GM19099 (cell line): ENCODE measurements around the gene PERCC1.

Source experiments
- POLR2A ChIP-seq: IDR thresholded peaks from 3 replicates; pipeline ENCODE4 v1.6.1; 2011; ENCODE audit warnings: low read depth; ENCODE audit not compliant: insufficient read length; ENCODE audit errors: extremely low read depth

PERCC1 gene

GRCh38 chr16:1437606-1438005 is 6.7 kb downstream of the PERCC1 start:
- TF ChIP-seq POLR2A = no peak

DNA sequence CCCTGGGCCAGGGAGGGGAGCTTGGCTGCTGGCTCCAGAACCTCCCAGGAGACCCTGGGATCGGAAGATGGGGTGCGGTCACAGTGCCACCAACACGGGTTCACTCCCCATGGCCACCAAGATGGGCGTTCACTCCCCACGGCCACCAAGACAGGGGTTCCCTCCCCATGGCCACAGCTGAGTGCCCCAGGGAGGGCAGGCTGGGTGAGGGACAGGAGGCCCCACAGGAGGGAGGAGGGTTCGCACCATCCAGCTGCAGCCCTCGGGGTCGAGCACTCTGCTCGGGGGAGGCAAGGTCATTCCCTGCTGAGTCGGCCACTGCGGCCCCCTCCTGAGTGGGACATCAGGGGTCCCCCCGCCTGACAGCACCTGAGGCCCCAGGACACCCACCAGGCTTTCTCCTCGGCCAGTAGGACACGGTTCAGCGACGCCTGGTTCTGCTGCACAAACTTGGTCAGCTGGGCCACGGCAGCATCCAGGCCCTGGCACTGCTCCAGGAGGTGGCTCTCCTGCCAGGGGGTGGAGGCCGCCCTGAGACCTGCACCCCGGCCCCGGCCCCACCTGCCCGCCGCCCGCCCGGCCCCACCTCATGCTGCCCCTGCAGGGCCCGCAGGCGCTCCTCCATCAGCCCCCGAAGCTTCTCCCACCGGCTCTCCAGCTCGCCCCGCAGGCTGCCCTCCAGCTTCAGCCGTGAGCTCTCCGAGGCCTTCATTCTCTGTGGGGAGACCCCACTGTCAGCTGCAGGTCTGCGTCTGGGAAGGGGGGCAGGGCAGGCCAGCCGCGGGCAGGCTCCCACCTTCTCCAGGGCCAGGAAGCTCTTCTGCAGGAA is 7.6 kb downstream of the PERCC1 start:
- TF ChIP-seq POLR2A = no peak

- no peak for TF ChIP-seq POLR2A
Measured at GRCh38 chr16:1439058-1439698, 8.3 kb downstream of the PERCC1 start.

DNA sequence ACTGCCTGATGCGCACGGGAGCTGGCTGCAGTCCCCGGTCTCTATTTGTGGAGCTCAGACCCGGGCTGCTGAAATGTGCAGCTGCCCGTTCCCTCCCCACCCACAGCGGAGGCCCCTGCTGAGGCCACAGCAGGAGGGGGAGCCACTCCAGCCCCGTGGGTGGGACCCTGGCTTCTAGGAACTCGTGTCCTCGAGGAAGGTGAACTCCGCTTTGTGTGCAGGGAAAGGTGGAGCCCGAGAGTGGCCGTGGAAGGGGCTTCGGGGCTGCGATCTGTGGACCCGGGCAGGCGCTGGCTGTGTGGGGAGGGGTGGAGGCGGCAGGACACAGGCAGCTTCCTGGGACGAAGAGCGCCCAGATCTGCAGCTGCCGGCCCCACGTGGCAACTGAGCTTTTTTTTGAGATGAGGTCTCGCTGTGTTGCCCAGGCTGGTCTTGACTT is 10.5 kb downstream of the PERCC1 start:
- TF ChIP-seq POLR2A = no peak

DNA sequence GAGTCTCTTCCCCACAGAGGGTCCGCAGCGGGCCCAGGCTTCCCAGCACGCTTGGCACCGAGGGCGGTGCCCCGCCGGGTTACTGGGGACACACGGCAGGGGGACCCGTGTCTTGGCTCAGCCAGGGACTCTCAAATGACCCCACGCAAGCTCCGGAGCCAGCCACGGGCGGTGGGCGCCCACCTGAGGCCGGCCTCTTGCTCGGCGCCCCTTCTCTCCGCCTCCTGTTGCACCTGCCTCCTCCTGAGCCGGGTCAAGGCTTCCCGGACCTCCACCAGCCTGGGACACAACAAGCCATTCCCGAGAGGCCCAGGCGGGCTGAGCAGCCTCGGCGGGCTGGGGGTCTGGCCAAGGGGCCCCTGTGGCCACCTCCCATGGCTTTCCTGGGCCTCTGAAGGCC is 11.8 kb downstream of the PERCC1 start:
- no peak for TF ChIP-seq POLR2A

DNA sequence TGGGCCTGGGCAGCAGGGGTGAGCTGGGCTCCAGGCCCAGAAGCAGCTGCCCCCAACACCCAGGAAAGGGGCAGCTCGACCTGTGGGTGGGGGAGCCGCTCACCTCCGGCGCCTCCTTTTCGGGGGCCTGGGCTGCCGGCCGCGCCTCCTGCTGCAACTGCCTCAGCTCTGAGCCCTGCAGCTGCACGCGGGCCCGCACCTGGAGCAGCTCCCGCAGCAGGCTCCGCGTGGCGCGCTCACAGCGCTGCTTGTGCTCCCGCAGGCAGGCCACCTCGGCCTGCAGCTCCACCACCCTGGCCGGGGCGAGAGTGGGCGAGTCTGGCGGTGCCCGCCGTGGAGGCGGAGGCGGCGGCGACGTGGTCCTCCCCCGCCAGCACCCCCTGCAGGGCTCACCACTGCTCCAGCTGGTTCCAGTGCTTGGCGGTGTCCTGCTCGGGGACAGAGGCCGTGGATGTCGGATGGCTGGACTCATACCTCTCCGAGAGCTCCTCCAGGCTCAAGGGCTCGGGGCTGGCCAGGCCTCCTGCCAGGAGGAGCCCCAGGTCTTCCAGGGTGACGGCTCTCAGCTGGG is 12.6 kb downstream of the PERCC1 start:
- TF ChIP-seq POLR2A = no peak

- TF ChIP-seq POLR2A = no peak
Measured at GRCh38 chr16:1443980-1444729, 13.3 kb downstream of the PERCC1 start, which contains the start of gene CCDC154. TSS of gene CCDC154 (minus strand) at chr16:1444556. CDS start at chr16:1444322, 234 bp downstream.

- no peak for TF ChIP-seq POLR2A
Measured at GRCh38 chr16:1444730-1445517, 14.0 kb downstream of the PERCC1 start.

GRCh38 chr16:1445518-1446203 is 14.8 kb downstream of the PERCC1 start:
- TF ChIP-seq POLR2A = no peak

DNA sequence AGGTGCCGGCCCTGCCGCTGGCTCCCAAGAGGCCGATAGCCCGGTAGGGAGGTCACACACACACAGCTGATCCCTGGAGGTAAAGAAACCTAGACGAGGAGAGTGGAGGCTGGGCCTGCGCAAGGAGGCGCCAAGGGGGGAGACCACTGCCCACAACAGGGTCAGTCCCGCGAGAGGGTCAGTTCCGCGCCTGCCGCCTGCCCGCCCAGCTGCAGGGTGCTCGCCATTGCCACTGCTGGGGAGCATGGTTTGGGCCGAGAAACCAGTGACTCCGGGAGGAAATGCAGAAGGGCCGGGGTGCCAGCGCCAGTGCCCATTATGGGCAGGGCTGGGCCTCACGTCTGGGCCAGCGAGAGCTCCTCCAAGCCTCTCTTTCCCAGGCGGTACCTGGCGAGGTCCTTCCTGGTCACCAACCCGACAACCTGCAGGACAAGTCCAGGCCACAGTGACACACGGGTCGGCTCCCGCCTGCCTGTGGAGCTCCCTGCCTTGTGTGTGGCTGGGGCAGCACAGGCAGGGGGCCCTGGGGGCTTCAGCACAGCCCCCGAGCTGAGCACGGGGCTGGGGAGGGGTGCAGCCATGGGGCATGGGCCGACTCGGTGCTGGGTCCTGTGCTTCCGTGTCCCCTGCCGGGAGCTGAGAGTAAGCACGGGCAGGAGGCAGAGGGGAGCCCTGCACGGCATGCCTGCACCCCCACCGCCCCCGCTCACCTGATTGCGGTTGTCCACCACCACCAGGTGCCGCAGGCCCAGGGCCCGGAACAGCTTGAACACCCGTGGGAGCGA is 15.6 kb downstream of the PERCC1 start:
- no peak for TF ChIP-seq POLR2A

- TF ChIP-seq POLR2A = no peak
Measured at GRCh38 chr16:1447965-1448364, 17.1 kb downstream of the PERCC1 start.

GRCh38 chr16:1448536-1449116 is 17.7 kb downstream of the PERCC1 start:
- no peak for TF ChIP-seq POLR2A
